HG03565 (cell line): ENCODE data around the gene FIGN.

ENCODE experiments used
- ATAC-seq: cut with Tn5 transposase; IDR thresholded peaks from one replicate; pipeline ENCODE4 v1.9.1; 2021; ENCODE audit warnings: mild to moderate bottlenecking, moderate library complexity; ENCODE audit not compliant: unreplicated experiment

Gene FIGN

GRCh38 chr2:163667064-163667887 lies 68.5 kb downstream of the FIGN start:
- no peak for ATAC-seq

- no peak for ATAC-seq
These were observed 70.0 kb downstream of the FIGN start for GRCh38 chr2:163665817-163666216.

GRCh38 chr2:163665051-163665450 lies 70.8 kb downstream of the FIGN start:
- no peak for ATAC-seq

GRCh38 chr2:163664610-163665009 lies 71.2 kb downstream of the FIGN start:
- ATAC-seq = no peak

GRCh38 chr2:163662141-163662780 lies 73.5 kb downstream of the FIGN start:
- no peak for ATAC-seq

GRCh38 chr2:163659224-163659623 lies 76.6 kb downstream of the FIGN start:
- no peak for ATAC-seq

GRCh38 chr2:163658556-163658955 lies 77.3 kb downstream of the FIGN start:
- ATAC-seq = no peak

GRCh38 chr2:163657281-163657656 lies 78.5 kb downstream of the FIGN start:
- no peak for ATAC-seq

GRCh38 chr2:163656622-163657280 lies 79.1 kb downstream of the FIGN start:
- ATAC-seq = no peak

GRCh38 chr2:163655667-163656066 lies 80.1 kb downstream of the FIGN start:
- ATAC-seq = no peak

GRCh38 chr2:163652751-163653150 lies 83.1 kb downstream of the FIGN start:
- ATAC-seq = no peak

GRCh38 chr2:163649080-163649479 lies 86.7 kb downstream of the FIGN start:
- no peak for ATAC-seq

- ATAC-seq = no peak
These were observed 88.5 kb downstream of the FIGN start for GRCh38 chr2:163647300-163647699.

- no peak for ATAC-seq
These were observed 89.1 kb downstream of the FIGN start for GRCh38 chr2:163646687-163647086.

- no peak for ATAC-seq
These were observed 91.6 kb downstream of the FIGN start for GRCh38 chr2:163644238-163644637.

- ATAC-seq = no peak
These were observed 93.8 kb downstream of the FIGN start for GRCh38 chr2:163641986-163642385.

- no peak for ATAC-seq
These were observed 95.1 kb downstream of the FIGN start for GRCh38 chr2:163640542-163641193.

- no peak for ATAC-seq
These were observed 97.9 kb downstream of the FIGN start for GRCh38 chr2:163637871-163638270.

- ATAC-seq = no peak
These were observed 102.5 kb downstream of the FIGN start for GRCh38 chr2:163633291-163633690.

- no peak for ATAC-seq
These were observed 105.0 kb downstream of the FIGN start for GRCh38 chr2:163630836-163631235.

- no peak for ATAC-seq
These were observed 109.1 kb downstream of the FIGN start for GRCh38 chr2:163626639-163627109.
